HepG2 (cell line): ENCODE results near the gene RPTOR. TPM values are rescaled to one million over a fixed set of nuclear protein-coding genes. Genes with fewer than 3 reads are reported as not detected.

Experiments
- ATAC-seq: fragments of 200-7000 bp; cut with Tn5 transposase; 3 replicates; pipeline ENCODE4 v1.9.1; 2020; ENCODE audit warnings: mild to moderate bottlenecking, moderate library complexity
- BruUV-seq: library from RNA; stranded (reverse); fragments of 400-500 nt; replicated peaks from 2 replicates; lab custom pipeline; 2021; lab: Mats Ljungman, UMichigan
- CTCF ChIA-PET: fragments of 300-600 bp; formaldehyde crosslinking; extraction: SDS; loops from one replicate; lab custom pipeline; 2021; ENCODE audit warnings: low total read pairs, inconsistent platforms, low intra/inter-chr PET ratio; lab: Yijun Ruan, JAX
- POLR2A ChIA-PET: fragments of 350-600 bp; sonication (Branson Sonifier 250); formaldehyde crosslinking; loops from one replicate; lab custom pipeline; 2020; ENCODE audit warnings: antibody characterized with exemption, inconsistent platforms; lab: Yijun Ruan, JAX
- DNase-seq: peaks from one replicate; pipeline ENCODE4 v3.0.0-alpha.2; 2015; ENCODE audit warnings: low spot score
- FAIRE-seq: peaks from 3 replicates; lab custom pipeline; 2011; peaks lifted over from hg19 to GRCh38; lab: Jason Lieb, UNC
- H2AFZ ChIP-seq: one replicate; pipeline ENCODE4 v1.6.1; 2011; ENCODE audit warnings: low read length, inconsistent platforms
- H3K27ac ChIP-seq: fragments of 300-600 bp; 3 replicates; pipeline ENCODE4 v1.8.0; 2011; ENCODE audit warnings: mixed run types, mild to moderate bottlenecking, mixed read lengths, low read length, inconsistent platforms; ENCODE audit not compliant: insufficient read depth; ENCODE audit errors: extremely low read length
- H3K27me3 ChIP-seq, 2 experiments: fragments of 200-600 bp in 1 of 2; 2 replicates in 1 of 2; 3 replicates in 1 of 2; pipeline versions ENCODE4 v1.6.0 to v1.8.0; 2011; ENCODE audit warnings: low read length in 2 of 2, mild to moderate bottlenecking in 2 of 2, moderate library complexity in 2 of 2, inconsistent platforms in 1 of 2; ENCODE audit not compliant: insufficient read depth in 2 of 2, control insufficient read depth in 1 of 2
- H3K36me3 ChIP-seq, 2 experiments: fragments of 200-600 bp in 1 of 2; replicated peaks in 1 of 2; 2 replicates in 1 of 2; 3 replicates in 1 of 2; pipeline versions ENCODE4 v1.5.1 to v1.8.0; 2011; ENCODE audit warnings: low read length in 2 of 2, inconsistent platforms in 1 of 2; ENCODE audit not compliant: insufficient read depth in 2 of 2, control insufficient read depth in 1 of 2
- H3K4me1 ChIP-seq: 2 replicates; pipeline ENCODE4 v1.5.1; 2012; ENCODE audit warnings: low read length, inconsistent platforms; ENCODE audit not compliant: insufficient read depth
- H3K4me2 ChIP-seq: 2 replicates; pipeline ENCODE4 v1.6.0; 2011; ENCODE audit warnings: low read depth, low read length, inconsistent platforms
- H3K4me3 ChIP-seq, 3 experiments: fragments of 200-600 bp in 1 of 3; sonication (generic), shearing (Covaris generic) in 1 of 3; replicated peaks in 1 of 3; 2 replicates each; pipeline ENCODE4 v1.5.1; 2011 to 2016; ENCODE audit warnings: low read length in 3 of 3, inconsistent platforms in 2 of 3, low read depth in 2 of 3, mild to moderate bottlenecking in 2 of 3, control low read depth in 1 of 3, mixed read lengths in 1 of 3; ENCODE audit not compliant: insufficient read depth in 1 of 3
- H3K79me2 ChIP-seq: one replicate; pipeline ENCODE4 v1.6.1; 2011; ENCODE audit warnings: low read length, inconsistent platforms; ENCODE audit not compliant: insufficient read depth
- H3K9ac ChIP-seq: 2 replicates; pipeline ENCODE4 v1.6.0; 2011; ENCODE audit warnings: mild to moderate bottlenecking, low read depth, low read length, inconsistent platforms; ENCODE audit not compliant: insufficient read depth
- H3K9me3 ChIP-seq: 2 replicates; pipeline ENCODE4 v1.5.1; 2012; ENCODE audit warnings: mild to moderate bottlenecking, low read length
- H4K20me1 ChIP-seq: 2 replicates; pipeline ENCODE4 v1.6.0; 2011; ENCODE audit warnings: inconsistent platforms, mild to moderate bottlenecking, low read length, moderate library complexity; ENCODE audit not compliant: insufficient read depth
- BRCA1 ChIP-seq: sonication (generic); formaldehyde crosslinking; IDR thresholded peaks from 2 replicates; pipeline ENCODE4 v1.4.0; 2020; ENCODE audit warnings: missing genetic modification reagents
- CAMTA2 ChIP-seq: sonication (generic); formaldehyde crosslinking; IDR thresholded peaks from 2 replicates; pipeline ENCODE4 v1.4.0; 2020; ENCODE audit warnings: mild to moderate bottlenecking, missing genetic modification reagents, borderline replicate concordance
- CBX1 ChIP-seq: IDR thresholded peaks from one replicate; pipeline ENCODE4 v1.6.1; 2016; ENCODE audit warnings: antibody characterized with exemption, low read depth
- CENPX ChIP-seq: sonication (generic); formaldehyde crosslinking; IDR thresholded peaks from 2 replicates; pipeline ENCODE4 v1.9.0; 2021; ENCODE audit warnings: mild to moderate bottlenecking, missing genetic modification reagents, moderate library complexity
- DR1 ChIP-seq: sonication (generic); formaldehyde crosslinking; IDR thresholded peaks from 2 replicates; pipeline ENCODE4 v1.8.0; 2021; ENCODE audit warnings: mild to moderate bottlenecking, missing genetic modification reagents, inconsistent platforms
- HNF4G ChIP-seq, 2 experiments: sonication (generic) in 1 of 2; formaldehyde crosslinking in 1 of 2; IDR thresholded peaks; 2 replicates each; pipeline versions ENCODE4 v1.4.0 to v1.6.1; 2011 to 2020; ENCODE audit warnings: borderline replicate concordance in 2 of 2, low read depth in 2 of 2, mild to moderate bottlenecking in 2 of 2, low read length in 1 of 2, missing genetic modification reagents in 1 of 2, moderate library complexity in 1 of 2
- JUN ChIP-seq: sonication (generic); formaldehyde crosslinking; IDR thresholded peaks from 2 replicates; pipeline ENCODE4 v1.4.0; 2020; ENCODE audit warnings: mild to moderate bottlenecking, missing genetic modification reagents
- KDM5B ChIP-seq: sonication (generic); formaldehyde crosslinking; IDR thresholded peaks from 2 replicates; pipeline ENCODE4 v1.4.0; 2020; ENCODE audit warnings: missing genetic modification reagents, mild to moderate bottlenecking, borderline replicate concordance
- KLF16 ChIP-seq, 2 experiments: sonication (generic) in 1 of 2; formaldehyde crosslinking in 1 of 2; IDR thresholded peaks; 2 replicates each; pipeline versions ENCODE4 v1.6.1 to v1.8.0; 2016 to 2023; ENCODE audit warnings: missing genetic modification reagents in 2 of 2, missing compliant biosample characterization in 1 of 2
- MYPOP ChIP-seq: sonication (generic); formaldehyde crosslinking; IDR thresholded peaks from 2 replicates; pipeline ENCODE4 v1.8.1; 2023; ENCODE audit warnings: mild to moderate bottlenecking, moderate library complexity, missing genetic modification reagents
- PATZ1 ChIP-seq: sonication (generic); formaldehyde crosslinking; IDR thresholded peaks from 2 replicates; pipeline ENCODE4 v1.4.0; 2020; ENCODE audit warnings: missing genetic modification reagents
- POLR2A ChIP-seq, 2 experiments: IDR thresholded peaks; 2 replicates each; pipeline ENCODE4 v1.6.1; 2011; ENCODE audit warnings: low read depth in 2 of 2, low read length in 2 of 2, mild to moderate bottlenecking in 1 of 2, moderate library complexity in 1 of 2; ENCODE audit not compliant: insufficient read depth in 1 of 2
- SPEN ChIP-seq: sonication (generic); formaldehyde crosslinking; IDR thresholded peaks from 2 replicates; pipeline ENCODE4 v1.5.1; 2020; ENCODE audit warnings: low read depth, mild to moderate bottlenecking, missing genetic modification reagents
- STAG1 ChIP-seq: sonication (generic); formaldehyde crosslinking; IDR thresholded peaks from 2 replicates; pipeline ENCODE4 v1.4.0; 2020; ENCODE audit warnings: missing genetic modification reagents
- ZIK1 ChIP-seq: sonication (generic); formaldehyde crosslinking; IDR thresholded peaks from 2 replicates; pipeline ENCODE4 v1.5.0; 2020; ENCODE audit warnings: mild to moderate bottlenecking, low read depth, missing genetic modification reagents, borderline replicate concordance
- ZNF558 ChIP-seq: sonication (generic); formaldehyde crosslinking; IDR thresholded peaks from 2 replicates; pipeline ENCODE4 v1.9.0; 2022; ENCODE audit warnings: mild to moderate bottlenecking, missing genetic modification reagents, borderline replicate concordance
- ZNF616 ChIP-seq: sonication (generic); formaldehyde crosslinking; IDR thresholded peaks from 2 replicates; pipeline ENCODE4 v1.5.0; 2020; ENCODE audit warnings: low read depth, mild to moderate bottlenecking, missing genetic modification reagents
- WGBS: methylation state at CpG from one replicate; pipeline ENCODE4 v1.1.6; 2017; ENCODE audit warnings: low lambda C conversion rate; 5-methylcytosine and 5-hydroxymethylcytosine counted together
- in situ Hi-C: cut with HindIII; loops from 2 replicates; pipeline ENCODE4 v1.10.0; 2017; ENCODE audit warnings: low pct_unique_long_range_greater_than_20kb; ENCODE audit not compliant: extremely low pct_ligation_motif_present
- intact Hi-C: fragments of 100-400 bp; cut with micrococcal nuclease; formaldehyde crosslinking; loops from one replicate; pipeline ENCODE4 v1.10.0; 2022; ENCODE audit not compliant: unreplicated experiment
- polyA plus RNA-seq, 8 experiments: library from polyadenylated mRNA; depleted of rRNA in 3 of 8; stranded (reverse) in 7 of 8; unstranded in 1 of 8; fragments of >200 nt; fragmentation: Illumina TruSeq in 4 of 8; extraction: Trizol in 4 of 8; gene quantifications; 2 replicates each; pipeline versions ENCODE4 v1.2.1 to v1.2.3, GENCODE V29; 2011 to 2016; ENCODE audit warnings: low read depth in 4 of 8, missing spikeins in 1 of 8, mixed read lengths in 1 of 8; ENCODE audit not compliant: insufficient read depth in 1 of 8
- total RNA-seq, 5 experiments: library from RNA; depleted of rRNA; stranded (reverse); fragments of >200 nt; fragmentation: Illumina TruSeq; extraction: Trizol; gene quantifications; 2 replicates each; pipeline ENCODE4 v1.2.3, GENCODE V29; 2016; ENCODE audit warnings: low read depth in 1 of 5

RPTOR gene
- total and polyA plus RNA-seq, 2 of the 13 experiments (the other 11 are each of a cell fraction or from before 2014, with no cell fraction given): 6.6 to 25.3 TPM

- Histone ChIP-seq H4K20me1 (no peaks in the 10 kb centered on the region; the same call in 1 of the 2 replicates), H3K4me2 (no peak overlapping the region), H3K9ac (no peak overlapping the region), H3K4me1 (peaks cover 23% of the 10 kb centered on the region), H3K27ac (no peak overlapping the region), H2AFZ (no peak overlapping the region), H3K36me3 (no peaks in the 10 kb centered on the region), H3K79me2 (peaks cover 92% of the 10 kb centered on the region), H3K9me3 (no peaks in the 10 kb centered on the region), H3K27me3 (no peaks in the 10 kb centered on the region), H3K4me3 (no peak overlapping the region)
- FAIRE-seq (no peak), ATAC-seq (no peak), DNase-seq (no peak)
- WGBS: 96% methylated on average over 5 of the region's 5 CpGs
- TF ChIP-seq KDM5B (CRISPR knock-in tag): no peak
- no peak for TF ChIP-seq CENPX
- no peak for TF ChIP-seq POLR2A (IDR thresholded peaks at IDR 0.05; ENCODE audit: insufficient read depth in 1 of 2, low read depth in 2 of 2, low read length in 2 of 2)
- no peak for TF ChIP-seq HNF4G (IDR thresholded peaks at IDR 0.05; ENCODE audit: borderline replicate concordance, low read depth, low read length)
- TF ChIP-seq HNF4G (CRISPR knock-in tag; IDR thresholded peaks at IDR 0.05; ENCODE audit: borderline replicate concordance, low read depth): no peak
- no peak for TF ChIP-seq CBX1
- TF ChIP-seq ZNF616 (CRISPR knock-in tag): no peak
- no peak for TF ChIP-seq DR1 (CRISPR knock-in tag)
- TF ChIP-seq PATZ1: no peak
- no peak for TF ChIP-seq MYPOP
- no peak for TF ChIP-seq STAG1 (CRISPR knock-in tag)
- TF ChIP-seq KLF16 (CRISPR knock-in tag; IDR thresholded peaks at IDR 0.05): no peak
- no peak for TF ChIP-seq BRCA1 (CRISPR knock-in tag)
- TF ChIP-seq CAMTA2 (CRISPR knock-in tag): no peak
- TF ChIP-seq JUN (CRISPR knock-in tag): no peak
- no peak for TF ChIP-seq SPEN (CRISPR knock-in tag)
- TF ChIP-seq ZNF558 (CRISPR knock-in tag): no peak
- TF ChIP-seq ZIK1 (CRISPR knock-in tag): no peak
- CTCF ChIA-PET: no interaction called here
- intact Hi-C loops (no loop called here), in situ Hi-C loops (no loop called here)
- BruUV-seq: no TSS peak
- POLR2A ChIA-PET: no interaction called here
These were observed 65.1 kb downstream of the RPTOR start for GRCh38 chr17:80609757-80610156.
